ENCODE results near the gene TJP1. TPM values are rescaled to one million over a fixed set of nuclear protein-coding genes. Genes with fewer than 3 reads are reported as not detected.

TJP1 gene
- total RNA-seq, 4 donors from 2014 or later, result 72.4 to 191 (median 136) TPM

DNA sequence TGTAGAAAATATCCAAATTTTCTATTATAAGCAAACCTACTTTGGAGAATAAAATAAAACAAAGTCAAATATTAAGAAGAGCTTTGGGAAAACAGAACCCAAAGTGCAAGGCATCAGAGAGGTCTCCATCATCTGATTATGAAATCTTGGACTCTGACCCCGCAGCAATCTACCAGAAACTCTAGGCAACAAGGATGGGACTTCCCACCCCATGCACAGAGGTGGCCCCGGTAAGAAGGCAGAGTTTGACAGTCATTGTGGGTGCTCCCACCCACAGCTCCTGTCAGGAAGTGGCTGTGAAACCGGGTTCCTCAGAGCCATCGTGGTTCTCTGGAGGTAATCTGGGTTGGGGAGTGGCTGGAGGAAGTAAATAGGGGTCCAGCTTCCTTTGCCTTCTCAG is 37.0 kb upstream of the TJP1 start:
- no peaks in the 10 kb centered on the region for H3K9me3 ChIP-seq
- H3K36me3 ChIP-seq, result no peaks in the 10 kb centered on the region
- intact Hi-C loops (cut with DNase I; ENCODE audit: low total_unique reads), result no loop called here
- H3K27me3 ChIP-seq, result no peaks in the 10 kb centered on the region
- H3K4me1 ChIP-seq, result no peaks in the 10 kb centered on the region
- H3K27ac ChIP-seq, result peak overlapping the region in 1 of 2 donors; percentile 25
- no peak overlapping the region for H3K4me3 ChIP-seq
- no peak for DNase-seq
- no peak for TF ChIP-seq POLR2A (IDR thresholded peaks at IDR 0.05)
- TF ChIP-seq, protein P1, sequence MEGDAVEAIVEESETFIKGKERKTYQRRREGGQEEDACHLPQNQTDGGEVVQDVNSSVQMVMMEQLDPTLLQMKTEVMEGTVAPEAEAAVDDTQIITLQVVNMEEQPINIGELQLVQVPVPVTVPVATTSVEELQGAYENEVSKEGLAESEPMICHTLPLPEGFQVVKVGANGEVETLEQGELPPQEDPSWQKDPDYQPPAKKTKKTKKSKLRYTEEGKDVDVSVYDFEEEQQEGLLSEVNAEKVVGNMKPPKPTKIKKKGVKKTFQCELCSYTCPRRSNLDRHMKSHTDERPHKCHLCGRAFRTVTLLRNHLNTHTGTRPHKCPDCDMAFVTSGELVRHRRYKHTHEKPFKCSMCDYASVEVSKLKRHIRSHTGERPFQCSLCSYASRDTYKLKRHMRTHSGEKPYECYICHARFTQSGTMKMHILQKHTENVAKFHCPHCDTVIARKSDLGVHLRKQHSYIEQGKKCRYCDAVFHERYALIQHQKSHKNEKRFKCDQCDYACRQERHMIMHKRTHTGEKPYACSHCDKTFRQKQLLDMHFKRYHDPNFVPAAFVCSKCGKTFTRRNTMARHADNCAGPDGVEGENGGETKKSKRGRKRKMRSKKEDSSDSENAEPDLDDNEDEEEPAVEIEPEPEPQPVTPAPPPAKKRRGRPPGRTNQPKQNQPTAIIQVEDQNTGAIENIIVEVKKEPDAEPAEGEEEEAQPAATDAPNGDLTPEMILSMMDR (IDR thresholded peaks at IDR 0.05), result no peak

DNA sequence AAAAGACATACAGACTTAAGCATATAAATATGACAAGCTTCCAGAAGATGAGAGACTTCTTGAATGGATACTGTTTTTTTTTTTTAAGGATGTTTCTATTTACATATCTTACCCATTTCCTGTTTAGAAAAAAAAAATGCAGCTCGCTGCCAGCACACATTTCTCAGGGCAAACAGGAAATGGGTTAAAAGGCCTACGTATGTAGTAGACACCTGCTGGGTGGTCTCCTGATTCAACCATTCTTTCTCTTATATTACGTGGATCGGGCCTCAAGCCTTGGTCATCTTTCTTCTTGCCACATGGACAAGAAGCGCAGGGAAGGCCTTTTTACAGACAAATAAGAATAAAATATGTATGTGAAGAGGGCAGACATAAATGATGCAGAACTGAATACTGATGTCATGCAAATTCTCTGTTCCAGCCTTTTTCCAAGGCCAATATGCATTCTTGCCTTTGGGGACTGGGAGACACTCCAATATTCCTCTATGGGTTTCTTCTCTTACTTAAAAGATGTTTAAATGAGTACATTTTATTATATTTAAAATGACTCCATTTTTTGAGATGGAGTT is 35.0 kb upstream of the TJP1 start:
- no peak for TF ChIP-seq POLR2A (IDR thresholded peaks at IDR 0.05)
- TF ChIP-seq, protein P1 (IDR thresholded peaks at IDR 0.05), result no peak
- no peak overlapping the region for H3K4me3 ChIP-seq
- no peak for DNase-seq
- H3K36me3 ChIP-seq, result no peaks in the 10 kb centered on the region
- intact Hi-C loops (cut with DNase I; ENCODE audit: low total_unique reads), result no loop called here
- H3K9me3 ChIP-seq, result no peaks in the 10 kb centered on the region
- H3K27ac ChIP-seq, result no peak overlapping the region
- no peaks in the 10 kb centered on the region for H3K27me3 ChIP-seq
- H3K4me1 ChIP-seq, result no peaks in the 10 kb centered on the region

DNA sequence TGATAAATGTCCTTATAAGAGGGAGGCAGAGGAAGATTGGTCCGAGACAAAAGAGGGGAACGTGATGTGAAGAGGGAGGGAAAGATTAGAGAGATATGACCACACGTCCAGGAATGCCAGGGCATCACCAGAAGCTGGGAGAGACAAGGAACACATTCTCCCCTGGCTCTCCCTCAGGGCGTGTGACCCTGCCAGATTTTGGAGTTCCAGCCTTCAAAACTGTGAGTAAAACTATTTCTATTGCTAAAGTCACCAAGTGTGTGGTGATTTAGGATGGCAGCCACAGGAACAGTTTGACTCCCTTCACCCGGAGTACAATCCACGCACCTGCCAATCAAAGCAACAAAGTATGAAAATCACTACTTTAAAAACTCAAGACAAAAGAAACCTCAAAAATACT is 32.1 kb upstream of the TJP1 start:
- intact Hi-C loops (cut with DNase I; ENCODE audit: low total_unique reads), result no loop called here
- DNase-seq, result no peak
- Histone ChIP-seq H3K9me3 (no peaks in the 10 kb centered on the region), H3K27ac (no peak overlapping the region), H3K27me3 (no peaks in the 10 kb centered on the region), H3K4me3 (no peak overlapping the region), H3K36me3 (no peaks in the 10 kb centered on the region), H3K4me1 (no peaks in the 10 kb centered on the region)
- TF ChIP-seq, protein P1 (IDR thresholded peaks at IDR 0.05), result no peak
- TF ChIP-seq POLR2A (IDR thresholded peaks at IDR 0.05), result no peak

DNA sequence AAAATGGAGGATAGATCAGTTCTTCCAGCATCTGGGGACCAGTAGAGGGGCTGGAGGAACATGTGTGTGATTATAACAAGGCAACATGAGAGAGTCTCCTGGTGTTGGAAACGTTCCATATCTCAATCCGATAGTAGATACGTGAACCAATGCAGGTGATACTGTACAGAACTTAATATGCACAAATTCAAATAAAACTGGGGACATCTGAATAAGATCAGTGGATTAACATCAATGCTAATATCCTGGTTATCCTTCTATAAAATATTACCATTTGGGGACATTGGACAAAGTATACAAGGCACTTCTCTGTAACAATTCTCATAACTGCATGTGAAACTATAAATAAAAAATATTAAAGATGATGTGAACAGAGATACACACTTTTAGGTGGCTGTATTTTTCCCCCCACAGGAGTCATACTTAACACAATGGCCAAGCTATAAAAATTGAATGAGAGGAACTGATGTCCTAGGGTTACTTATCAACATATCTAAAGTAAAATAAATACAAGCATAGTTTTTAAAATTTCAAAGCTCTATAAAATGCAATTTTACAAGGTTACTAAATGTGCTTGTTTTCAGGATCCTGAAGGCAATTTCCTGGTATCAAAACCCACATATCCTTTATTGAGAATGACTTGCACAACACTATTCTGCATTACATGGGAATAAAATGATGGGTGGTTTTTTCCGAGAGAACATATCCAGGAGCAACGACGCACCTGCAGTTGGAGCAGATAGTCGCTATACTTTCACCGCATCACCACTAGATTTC is 31.1 kb upstream of the TJP1 start:
- no peaks in the 10 kb centered on the region for H3K36me3 ChIP-seq
- H3K4me3 ChIP-seq, result no peak overlapping the region
- TF ChIP-seq POLR2A (IDR thresholded peaks at IDR 0.05), result no peak
- H3K9me3 ChIP-seq, result no peaks in the 10 kb centered on the region
- H3K27ac ChIP-seq, result no peak overlapping the region
- no peaks in the 10 kb centered on the region for H3K27me3 ChIP-seq
- intact Hi-C loops (cut with DNase I; ENCODE audit: low total_unique reads), result no loop called here
- DNase-seq, result no peak
- no peaks in the 10 kb centered on the region for H3K4me1 ChIP-seq

DNA sequence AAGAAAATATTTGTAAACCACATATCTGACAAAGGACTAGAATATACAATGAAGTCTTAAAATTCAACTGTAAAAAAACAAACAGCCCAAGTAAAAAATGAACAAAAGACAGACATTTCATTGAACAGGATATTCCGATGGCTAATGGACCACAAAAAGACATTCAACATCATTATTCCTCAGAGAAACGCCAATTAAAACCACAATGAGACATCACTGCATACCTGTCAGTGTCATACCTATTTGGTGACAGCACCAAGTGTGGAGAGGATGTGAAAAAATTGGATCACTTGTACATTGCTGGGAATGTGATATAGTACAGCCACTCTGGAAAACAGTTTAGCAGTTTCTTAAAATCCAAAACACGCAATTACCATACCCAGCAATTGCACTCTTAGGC is 29.9 kb upstream of the TJP1 start:
- H3K27me3 ChIP-seq, result no peaks in the 10 kb centered on the region
- no peak for DNase-seq
- TF ChIP-seq, protein P1 (IDR thresholded peaks at IDR 0.05), result no peak
- no peak for TF ChIP-seq POLR2A (IDR thresholded peaks at IDR 0.05)
- no peaks in the 10 kb centered on the region for H3K9me3 ChIP-seq
- H3K4me3 ChIP-seq, result no peak overlapping the region
- no peaks in the 10 kb centered on the region for H3K36me3 ChIP-seq
- H3K27ac ChIP-seq, result no peak overlapping the region
- H3K4me1 ChIP-seq, result no peaks in the 10 kb centered on the region
- intact Hi-C loops (cut with DNase I; ENCODE audit: low total_unique reads), result no loop called here
